Gastroesophageal sphincter (tissue), 4 donors: Measurements from ENCODE around the gene VEGFC. TPM values are rescaled to one million over a fixed set of nuclear protein-coding genes. Genes with fewer than 3 reads are reported as not detected.
A peak's percentile ranks its signal among the peaks of the same experiment; 100 is the strongest.

Source experiments
- ATAC-seq: fragments of 150-250 bp; one replicate; pipeline ENCODE4 v1.9.1; 2016; ENCODE audit warnings: mild to moderate bottlenecking, moderate library complexity
- H3K27ac ChIP-seq, 4 donors: fragments of 200-600 bp; sonication (generic) in 3 of 4; 1 replicate in 3 of 4; 2 replicates in 1 of 4; pipeline ENCODE4 v1.5.1; 2016 to 2019
- H3K27me3 ChIP-seq: fragments of 200-600 bp; sonication (generic); one replicate; pipeline ENCODE4 v1.5.1; 2019
- H3K36me3 ChIP-seq, 2 donors: fragments of 200-600 bp; sonication (generic); one replicate each; pipeline ENCODE4 v1.5.1; 2019; ENCODE audit warnings: control low read depth in 1 of 2
- H3K4me1 ChIP-seq, 3 donors: fragments of 200-600 bp; sonication (generic); 1 replicate in 2 of 3; 2 replicates in 1 of 3; pipeline ENCODE4 v1.5.1; 2016 to 2019; ENCODE audit warnings: control low read depth in 2 of 3
- H3K4me3 ChIP-seq, 2 donors: fragments of 200-600 bp; sonication (generic); one replicate each; pipeline ENCODE4 v1.5.1; 2019; ENCODE audit warnings: mild to moderate bottlenecking in 1 of 2, moderate library complexity in 1 of 2
- H3K9me3 ChIP-seq, 3 donors: fragments of 200-600 bp; sonication (generic); one replicate each; pipeline ENCODE4 v1.5.1; 2017 to 2019; ENCODE audit warnings: control low read depth in 2 of 3
- EP300 ChIP-seq: sonication (generic); formaldehyde crosslinking; IDR thresholded peaks from one replicate; pipeline ENCODE4 v1.6.1; 2017; ENCODE audit warnings: antibody characterized with exemption, mild to moderate bottlenecking
- POLR2A ChIP-seq, 2 donors: fragments of 450-650 bp; IDR thresholded peaks; one replicate each; pipeline ENCODE4 v1.6.1; 2017; ENCODE audit warnings: antibody characterized with exemption in 2 of 2, mild to moderate bottlenecking in 2 of 2, moderate library complexity in 1 of 2
- POLR2AphosphoS5 ChIP-seq: sonication (generic); formaldehyde crosslinking; IDR thresholded peaks from one replicate; pipeline ENCODE4 v1.6.1; 2017; ENCODE audit warnings: antibody characterized with exemption
- WGBS, 2 donors: methylation state at CpG; one replicate each; pipeline ENCODE4 v1.1.5; 2018; ENCODE audit warnings: low coverage in 1 of 2; 5-methylcytosine and 5-hydroxymethylcytosine counted together
- total RNA-seq, 4 donors: library from RNA; depleted of rRNA; stranded (reverse); fragments of >200 nt; gene quantifications; one replicate each; pipeline ENCODE4 v1.1.0, GENCODE V29; 2016
- TF ChIP-seq, protein P1 (sequence below), 4 experiments: fragments of 200-600 bp in 2 of 4; fragments of 450-650 bp in 2 of 4; sonication (generic) in 1 of 4; IDR thresholded peaks; one replicate each; pipeline ENCODE4 v1.5.1; 2017 to 2019; ENCODE audit warnings: antibody characterized with exemption in 4 of 4, mild to moderate bottlenecking in 2 of 4, moderate library complexity in 2 of 4

Gene VEGFC
- 1 to 10 TPM; 3.0 to 8.3 (median 8.1) TPM for total RNA-seq

- Histone ChIP-seq H3K9me3 (no peaks in the 10 kb centered on the region), H3K27me3 (no peaks in the 10 kb centered on the region), H3K36me3 (no peaks in the 10 kb centered on the region), H3K4me1 (peaks cover 0 to 30% (median 0%) of the 10 kb centered on the region in 3 donors), H3K27ac (peak within 1 kb of the TSS; percentile 47 to 88 (median 84)), H3K4me3 (peak within 1 kb of the TSS; percentile 67 to 77)
- peak; percentile 89 for ATAC-seq
- no CpG with 5 or more reads among the region's 91 CpGs for WGBS, 2 donors
- TF ChIP-seq, protein P1, sequence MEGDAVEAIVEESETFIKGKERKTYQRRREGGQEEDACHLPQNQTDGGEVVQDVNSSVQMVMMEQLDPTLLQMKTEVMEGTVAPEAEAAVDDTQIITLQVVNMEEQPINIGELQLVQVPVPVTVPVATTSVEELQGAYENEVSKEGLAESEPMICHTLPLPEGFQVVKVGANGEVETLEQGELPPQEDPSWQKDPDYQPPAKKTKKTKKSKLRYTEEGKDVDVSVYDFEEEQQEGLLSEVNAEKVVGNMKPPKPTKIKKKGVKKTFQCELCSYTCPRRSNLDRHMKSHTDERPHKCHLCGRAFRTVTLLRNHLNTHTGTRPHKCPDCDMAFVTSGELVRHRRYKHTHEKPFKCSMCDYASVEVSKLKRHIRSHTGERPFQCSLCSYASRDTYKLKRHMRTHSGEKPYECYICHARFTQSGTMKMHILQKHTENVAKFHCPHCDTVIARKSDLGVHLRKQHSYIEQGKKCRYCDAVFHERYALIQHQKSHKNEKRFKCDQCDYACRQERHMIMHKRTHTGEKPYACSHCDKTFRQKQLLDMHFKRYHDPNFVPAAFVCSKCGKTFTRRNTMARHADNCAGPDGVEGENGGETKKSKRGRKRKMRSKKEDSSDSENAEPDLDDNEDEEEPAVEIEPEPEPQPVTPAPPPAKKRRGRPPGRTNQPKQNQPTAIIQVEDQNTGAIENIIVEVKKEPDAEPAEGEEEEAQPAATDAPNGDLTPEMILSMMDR (IDR thresholded peaks at IDR 0.05) = peak in 2 of 4 experiments; percentile 15 to 55
- TF ChIP-seq EP300 = no peak
These were observed at the start of gene VEGFC for GRCh38 chr4:176792326-176793059. Gene VEGFC, minus strand, starts transcription at chr4:176792922. Its CDS starts 611 bp downstream, at chr4:176792311.

GRCh38 chr4:176841711-176842112 lies 49.0 kb upstream of the VEGFC start:
- no peak overlapping the region for H3K4me3 ChIP-seq
- H3K27ac ChIP-seq = no peak overlapping the region
- 0% methylated on average over 1 of the region's 1 CpG; no CpG with 5 or more reads in 1 of the 2 donors for WGBS, 2 donors
- TF ChIP-seq EP300 = no peak
- TF ChIP-seq POLR2AphosphoS5 = no peak
- TF ChIP-seq, protein P1 (IDR thresholded peaks at IDR 0.05) = no peak
- TF ChIP-seq POLR2A (IDR thresholded peaks at IDR 0.05) = no peak
- no peak for ATAC-seq
- H3K9me3 ChIP-seq = peaks cover 0 to 9% (median 0%) of the 10 kb centered on the region in 3 donors
- no peaks in the 10 kb centered on the region for H3K36me3 ChIP-seq
- no peaks in the 10 kb centered on the region for H3K27me3 ChIP-seq
- H3K4me1 ChIP-seq = no peaks in the 10 kb centered on the region

- 69 to 100% methylated on average over 3 of the region's 4 CpGs for WGBS, 2 donors
- no peaks in the 10 kb centered on the region for H3K4me1 ChIP-seq
- no peaks in the 10 kb centered on the region for H3K9me3 ChIP-seq
- no peak for TF ChIP-seq POLR2A (IDR thresholded peaks at IDR 0.05)
- TF ChIP-seq, protein P1 (IDR thresholded peaks at IDR 0.05) = no peak
- no peak for TF ChIP-seq POLR2AphosphoS5
- no peak for TF ChIP-seq EP300
- ATAC-seq = no peak
- no peak overlapping the region for H3K27ac ChIP-seq
- no peaks in the 10 kb centered on the region for H3K36me3 ChIP-seq
- H3K27me3 ChIP-seq = no peaks in the 10 kb centered on the region
- no peak overlapping the region for H3K4me3 ChIP-seq
These were observed 47.4 kb upstream of the VEGFC start for GRCh38 chr4:176840166-176840565.

- WGBS, 2 donors = 84 to 92% methylated on average over 3 of the region's 3 CpGs
- ATAC-seq = no peak
- TF ChIP-seq POLR2A (IDR thresholded peaks at IDR 0.05) (no peak), POLR2AphosphoS5 (no peak)
- H3K27ac ChIP-seq = no peak overlapping the region
- H3K27me3 ChIP-seq = no peaks in the 10 kb centered on the region
- H3K4me1 ChIP-seq = no peaks in the 10 kb centered on the region
- H3K36me3 ChIP-seq = no peaks in the 10 kb centered on the region
- no peaks in the 10 kb centered on the region for H3K9me3 ChIP-seq
- no peak overlapping the region for H3K4me3 ChIP-seq
These were observed 46.9 kb upstream of the VEGFC start for GRCh38 chr4:176839656-176840055.

- no peaks in the 10 kb centered on the region for H3K4me1 ChIP-seq
- WGBS, 2 donors = 56 to 64% methylated on average over 6 to 7 of the region's 7 CpGs
- no peak for TF ChIP-seq POLR2A (IDR thresholded peaks at IDR 0.05)
- no peak for TF ChIP-seq EP300
- TF ChIP-seq POLR2AphosphoS5 = no peak
- TF ChIP-seq, protein P1 (IDR thresholded peaks at IDR 0.05) = no peak
- H3K27ac ChIP-seq = no peak overlapping the region
- H3K4me3 ChIP-seq = no peak overlapping the region
- H3K9me3 ChIP-seq = no peaks in the 10 kb centered on the region
- no peak for ATAC-seq
- H3K27me3 ChIP-seq = no peaks in the 10 kb centered on the region
- H3K36me3 ChIP-seq = no peaks in the 10 kb centered on the region
These were observed 46.1 kb upstream of the VEGFC start for GRCh38 chr4:176838601-176839433.
